Measurements from ENCODE around the gene EML1.

- TF ChIP-seq NFYB (CRISPR knock-in tag; conservative IDR thresholded peaks at IDR 0.05; ENCODE audit: low read depth) = no peak
- no peak for TF ChIP-seq IRF1 (CRISPR knock-in tag; IDR thresholded peaks at IDR 0.05)
- TF ChIP-seq CTCF (IDR thresholded peaks at IDR 0.05) = no peak
- no peak for TF ChIP-seq TEAD4 (CRISPR knock-in tag; IDR thresholded peaks at IDR 0.05)
- no peak for TF ChIP-seq NR2C2 (CRISPR knock-in tag; IDR thresholded peaks at IDR 0.05)
- no peak for TF ChIP-seq ZNF232 (CRISPR knock-in tag; IDR thresholded peaks at IDR 0.05)
- no peak for TF ChIP-seq SP1 (CRISPR knock-in tag; conservative IDR thresholded peaks at IDR 0.05)
- TF ChIP-seq NFE2L1 (CRISPR knock-in tag; IDR thresholded peaks at IDR 0.05) = no peak
- TF ChIP-seq ZNF512 (CRISPR knock-in tag; IDR thresholded peaks at IDR 0.05; ENCODE audit: borderline replicate concordance) = no peak
- TF ChIP-seq MAX (CRISPR knock-in tag; IDR thresholded peaks at IDR 0.05) = no peak
- no peak for TF ChIP-seq IRF2 (CRISPR knock-in tag; IDR thresholded peaks at IDR 0.05; ENCODE audit: borderline replicate concordance, low read depth)
- TF ChIP-seq USF2 (CRISPR knock-in tag; IDR thresholded peaks at IDR 0.05) = no peak
- no peak for TF ChIP-seq CREB1 (CRISPR knock-in tag; IDR thresholded peaks at IDR 0.05)
- no peak for TF ChIP-seq ATF3 (CRISPR knock-in tag; conservative IDR thresholded peaks at IDR 0.05)
Observed at GRCh38 chr14:99936056-99936455, 142.8 kb downstream of the EML1 start.

Data from WTC11 (cell line).